IMR-90 (cell line): ENCODE measurements around the gene MUC5B. TPM values are rescaled to one million over a fixed set of nuclear protein-coding genes. Genes with fewer than 3 reads are reported as not detected.
"Not testable (repeated sequence)": the region's sequence is repeated elsewhere in the genome, so short reads cannot be mapped to it uniquely, and the experiment has no call there.

Experiments
- ATAC-seq: fragments of 200-7000 bp; cut with Tn5 transposase; 2 replicates; pipeline ENCODE4 v1.9.1; 2020; ENCODE audit warnings: low read depth, mild to moderate bottlenecking, moderate library complexity
- BruUV-seq: library from RNA; stranded (reverse); fragments of 400-500 nt; replicated peaks from 2 replicates; lab custom pipeline; 2021; lab: Mats Ljungman, UMichigan
- CTCF ChIA-PET: fragments of 300-600 bp; formaldehyde crosslinking; extraction: SDS; loops from one replicate; lab custom pipeline; 2021; ENCODE audit warnings: antibody characterized with exemption; lab: Yijun Ruan, JAX
- POLR2A ChIA-PET: fragments of 300-600 bp; sonication (Branson Sonifier 250); formaldehyde crosslinking; loops from one replicate; lab custom pipeline; 2022; ENCODE audit warnings: antibody characterized with exemption; ENCODE audit not compliant: unreplicated experiment; lab: Charles Lee
- DNase-seq: peaks from one replicate; pipeline ENCODE4 v3.0.0; 2013
- H2AFZ ChIP-seq: replicated peaks from 2 replicates; pipeline ENCODE3; 2013; ENCODE audit warnings: low read length, mild to moderate bottlenecking; ENCODE audit not compliant: poor library complexity
- H2AK5ac ChIP-seq: 2 replicates; pipeline ENCODE4 v1.6.1; 2013; ENCODE audit warnings: low read depth, low read length, inconsistent platforms
- H2AK9ac ChIP-seq: replicated peaks from 2 replicates; pipeline ENCODE3; 2013; ENCODE audit warnings: mild to moderate bottlenecking, low read depth, low read length, moderate library complexity; ENCODE audit not compliant: poor library complexity
- H2BK120ac ChIP-seq: 2 replicates; pipeline ENCODE4 v1.6.1; 2013; ENCODE audit warnings: low read depth, low read length, inconsistent platforms
- H2BK15ac ChIP-seq: 3 replicates; pipeline ENCODE4 v1.6.1; 2013; ENCODE audit warnings: low read depth, low read length, inconsistent platforms
- H2BK20ac ChIP-seq: 2 replicates; pipeline ENCODE4 v1.6.1; 2013; ENCODE audit warnings: low read depth, mild to moderate bottlenecking, inconsistent platforms, low read length, moderate library complexity
- H2BK5ac ChIP-seq: 2 replicates; pipeline ENCODE4 v1.6.1; 2013; ENCODE audit warnings: mild to moderate bottlenecking, low read depth, low read length, inconsistent platforms; ENCODE audit not compliant: poor library complexity, severe bottlenecking
- H3K14ac ChIP-seq: replicated peaks from 2 replicates; pipeline ENCODE4 v1.6.1; 2013; ENCODE audit warnings: low read depth, low read length, inconsistent platforms
- H3K18ac ChIP-seq: 2 replicates; pipeline ENCODE4 v1.6.1; 2013; ENCODE audit warnings: low read depth, low read length, control low read depth
- H3K23ac ChIP-seq: 2 replicates; pipeline ENCODE4 v1.6.1; 2013; ENCODE audit warnings: low read depth, low read length, inconsistent platforms
- H3K27ac ChIP-seq: 2 replicates; pipeline ENCODE4 v1.5.1; 2013; ENCODE audit warnings: mild to moderate bottlenecking, control low read depth, low read length; ENCODE audit not compliant: insufficient read depth
- H3K27me3 ChIP-seq: 2 replicates; pipeline ENCODE4 v1.6.1; 2013; ENCODE audit warnings: low read length; ENCODE audit not compliant: control insufficient read depth, insufficient read depth
- H3K36me3 ChIP-seq: 2 replicates; pipeline ENCODE4 v1.6.1; 2013; ENCODE audit warnings: low read length, mixed read lengths; ENCODE audit not compliant: control insufficient read depth, insufficient read depth
- H3K4ac ChIP-seq: 2 replicates; pipeline ENCODE4 v1.6.1; 2013; ENCODE audit warnings: low read depth, low read length, inconsistent platforms
- H3K4me1 ChIP-seq: 2 replicates; pipeline ENCODE4 v1.6.1; 2013; ENCODE audit warnings: low read length, mixed read lengths; ENCODE audit not compliant: control insufficient read depth, insufficient read depth
- H3K4me2 ChIP-seq: 2 replicates; pipeline ENCODE4 v1.6.1; 2013; ENCODE audit warnings: low read depth, mild to moderate bottlenecking, control low read depth, low read length, moderate library complexity
- H3K4me3 ChIP-seq: 2 replicates; pipeline ENCODE4 v1.5.1; 2013; ENCODE audit warnings: low read depth, mild to moderate bottlenecking, control low read depth, low read length, moderate library complexity; ENCODE audit not compliant: insufficient read depth
- H3K56ac ChIP-seq: 2 replicates; pipeline ENCODE4 v1.6.1; 2013; ENCODE audit warnings: low read length, inconsistent platforms; ENCODE audit not compliant: insufficient read depth; ENCODE audit errors: extremely low read depth
- H3K79me1 ChIP-seq, 2 experiments: 2 replicates each; pipeline ENCODE4 v1.6.1; 2013; ENCODE audit warnings: low read length in 2 of 2, inconsistent platforms in 1 of 2, low read depth in 1 of 2
- H3K9ac ChIP-seq: 2 replicates; pipeline ENCODE4 v1.6.1; 2013; ENCODE audit warnings: low read depth, low read length, control low read depth
- H3K9me1 ChIP-seq: 2 replicates; pipeline ENCODE4 v1.6.1; 2013; ENCODE audit warnings: low read length, inconsistent platforms; ENCODE audit not compliant: insufficient read depth
- H3K9me3 ChIP-seq: 2 replicates; pipeline ENCODE4 v1.6.1; 2013; ENCODE audit warnings: low read length; ENCODE audit not compliant: control insufficient read depth, insufficient read depth
- H4K20me1 ChIP-seq: 2 replicates; pipeline ENCODE4 v1.6.1; 2013; ENCODE audit warnings: low read length, inconsistent platforms; ENCODE audit not compliant: insufficient read depth
- H4K5ac ChIP-seq: 2 replicates; pipeline ENCODE4 v1.6.1; 2013; ENCODE audit warnings: mild to moderate bottlenecking, low read depth, low read length, control low read depth
- H4K8ac ChIP-seq, 2 experiments: 2 replicates each; pipeline ENCODE4 v1.6.1; 2013; ENCODE audit warnings: low read depth in 2 of 2, low read length in 2 of 2, control low read depth in 1 of 2, inconsistent platforms in 1 of 2
- H4K91ac ChIP-seq: 2 replicates; pipeline ENCODE4 v1.6.1; 2013; ENCODE audit warnings: low read depth, low read length, inconsistent platforms; ENCODE audit not compliant: insufficient read depth
- WGBS, 2 experiments: methylation state at CpG; one replicate each; pipeline versions ENCODE4 v1.1.5 to v1.1.7; 2013; ENCODE audit warnings: missing lambda C conversion rate in 2 of 2; ENCODE audit not compliant: insufficient read length in 1 of 2; ENCODE audit errors: extremely low coverage in 2 of 2; 5-methylcytosine and 5-hydroxymethylcytosine counted together
- dilution Hi-C: fragments of 300-500 bp; cut with HindIII; formaldehyde crosslinking; loops from one replicate; pipeline ENCODE4 v1.14.3; 2018; ENCODE audit warnings: low sequenced_read_pairs; ENCODE audit not compliant: unreplicated experiment
- in situ Hi-C: fragments of 300-500 bp; cut with MboI; formaldehyde crosslinking; loops from 3 replicates; pipeline ENCODE4 v1.14.3; 2019; ENCODE audit warnings: low sequenced_read_pairs, inconsistent platforms, mixed read lengths
- intact Hi-C: fragments of 100-400 bp; cut with micrococcal nuclease; formaldehyde crosslinking; loops from 2 replicates; pipeline ENCODE4 v1.10.0; 2022
- polyA plus RNA-seq, 3 experiments: library from polyadenylated mRNA; depleted of rRNA; stranded (reverse); fragments of >200 nt; gene quantifications; 2 replicates each; pipeline ENCODE4 v1.2.3, GENCODE V29; 2012; ENCODE audit warnings: low replicate concordance in 1 of 3
- total RNA-seq: library from RNA; depleted of rRNA; stranded (reverse); fragments of >200 nt; gene quantifications from 2 replicates; pipeline ENCODE4 v1.2.3, GENCODE V29; 2012

Gene MUC5B
- total and polyA plus RNA-seq, 2 of the 4 experiments (the other 2 are of a cell fraction), result not detected

- H2BK120ac ChIP-seq, H3K9ac ChIP-seq, POLR2A ChIA-PET, H3K36me3 ChIP-seq, H3K4me1 ChIP-seq, ATAC-seq, H3K4me2 ChIP-seq, H3K79me1 ChIP-seq, H4K91ac ChIP-seq, H3K9me1 ChIP-seq, H3K56ac ChIP-seq, H2BK5ac ChIP-seq, H3K23ac ChIP-seq, H3K4ac ChIP-seq, H4K5ac ChIP-seq, H3K18ac ChIP-seq, H2BK20ac ChIP-seq, H3K4me3 ChIP-seq, in situ Hi-C loops, intact Hi-C loops, BruUV-seq, dilution Hi-C loops, H2AFZ ChIP-seq, H3K9me3 ChIP-seq, H2BK15ac ChIP-seq, CTCF ChIA-PET, H3K14ac ChIP-seq, H2AK5ac ChIP-seq, H3K27ac ChIP-seq, H4K20me1 ChIP-seq, H2AK9ac ChIP-seq, DNase-seq, H4K8ac ChIP-seq, H3K27me3 ChIP-seq: not testable (repeated sequence)
- no CpG with 5 or more reads among the region's 14 CpGs for WGBS, 2 experiments
These were observed 24.2 kb downstream of the MUC5B start for GRCh38 chr11:1247026-1247425.

DNA sequence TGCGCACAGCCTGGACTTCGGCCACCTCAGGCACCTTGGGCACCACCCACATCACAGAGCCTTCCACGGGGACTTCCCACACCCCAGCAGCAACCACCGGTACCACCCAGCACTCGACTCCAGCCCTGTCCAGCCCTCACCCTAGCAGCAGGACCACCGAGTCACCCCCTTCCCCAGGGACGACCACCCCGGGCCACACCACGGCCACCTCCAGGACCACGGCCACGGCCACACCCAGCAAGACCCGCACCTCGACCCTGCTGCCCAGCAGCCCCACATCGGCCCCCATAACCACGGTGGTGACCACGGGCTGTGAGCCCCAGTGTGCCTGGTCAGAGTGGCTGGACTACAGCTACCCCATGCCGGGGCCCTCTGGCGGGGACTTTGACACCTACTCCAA is 26.1 kb downstream of the MUC5B start:
- CTCF ChIA-PET, H3K27ac ChIP-seq, dilution Hi-C loops, H3K4ac ChIP-seq, H3K18ac ChIP-seq, H3K4me2 ChIP-seq, H3K79me1 ChIP-seq, H2AK5ac ChIP-seq, H2AFZ ChIP-seq, H4K20me1 ChIP-seq, H3K4me3 ChIP-seq, H3K23ac ChIP-seq, H4K8ac ChIP-seq, H3K36me3 ChIP-seq, H3K9ac ChIP-seq, H4K5ac ChIP-seq, in situ Hi-C loops, H2BK5ac ChIP-seq, BruUV-seq, H4K91ac ChIP-seq, H2BK120ac ChIP-seq, H3K9me1 ChIP-seq, H3K14ac ChIP-seq, POLR2A ChIA-PET, DNase-seq, H3K4me1 ChIP-seq, H2BK15ac ChIP-seq, H3K56ac ChIP-seq, H3K27me3 ChIP-seq, intact Hi-C loops, H2BK20ac ChIP-seq, H2AK9ac ChIP-seq, ATAC-seq: not testable (repeated sequence)
- WGBS, 2 experiments, result no CpG with 5 or more reads among the region's 18 CpGs
- peaks cover 13% of the 10 kb centered on the region; the same call in 1 of the 2 replicates for H3K9me3 ChIP-seq
